Activated CD8-positive, alpha-beta memory T cell treated with anti-CD3 and anti-CD28 coated beads for 48 hours (primary cell): ENCODE data around the gene HSD17B11.
"Not testable (repeated sequence)": the region's sequence is repeated elsewhere in the genome, so short reads cannot be mapped to it uniquely, and the experiment has no call there.

Experiments
- DNase-seq, 3 experiments: peaks; one replicate each; pipeline ENCODE4 v3.0.0-alpha.2; 2020; ENCODE audit warnings: low read depth in 2 of 3, low spot score in 2 of 3

Gene HSD17B11

GRCh38 chr4:87390891-87391575 is at the start of gene HSD17B11:
HSD17B11 (minus strand) TSS chr4:87391188; CDS start chr4:87391070, 118 bp downstream.
- peak; percentile 49 to 70 (median 59) for DNase-seq

- DNase-seq: no peak
These were observed 42.4 kb upstream of the HSD17B11 start for GRCh38 chr4:87433342-87433741.

GRCh38 chr4:87430038-87430437 is 39.0 kb upstream of the HSD17B11 start:
- DNase-seq: no peak

- no peak for DNase-seq
These were observed 38.0 kb upstream of the HSD17B11 start for GRCh38 chr4:87428979-87429378.

- DNase-seq: no peak
These were observed 36.5 kb upstream of the HSD17B11 start for GRCh38 chr4:87427518-87427868.

- no peak for DNase-seq
These were observed 36.0 kb upstream of the HSD17B11 start for GRCh38 chr4:87426865-87427517.

- DNase-seq: no peak
These were observed 34.7 kb upstream of the HSD17B11 start for GRCh38 chr4:87425711-87426110.

- not testable (repeated sequence) for DNase-seq
These were observed 33.1 kb upstream of the HSD17B11 start for GRCh38 chr4:87424099-87424543.

GRCh38 chr4:87423317-87424098 is 32.5 kb upstream of the HSD17B11 start:
- DNase-seq: no peak

GRCh38 chr4:87422104-87423052 is 31.4 kb upstream of the HSD17B11 start, which contains the start of gene NUDT9:
NUDT9 (plus strand) TSS chr4:87422573; CDS start chr4:87422906, 333 bp downstream.
- DNase-seq: peak; percentile 68 to 78 (median 77)

- DNase-seq: no peak
These were observed 29.4 kb upstream of the HSD17B11 start for GRCh38 chr4:87420276-87420830.

GRCh38 chr4:87419578-87420249 is 28.7 kb upstream of the HSD17B11 start:
- no peak for DNase-seq

GRCh38 chr4:87418410-87418809 is 27.4 kb upstream of the HSD17B11 start:
- not testable (repeated sequence) for DNase-seq

- DNase-seq: no peak
These were observed 26.0 kb upstream of the HSD17B11 start for GRCh38 chr4:87416965-87417364.

- no peak for DNase-seq
These were observed 23.8 kb upstream of the HSD17B11 start for GRCh38 chr4:87414816-87415215.

- no peak for DNase-seq
These were observed 19.7 kb upstream of the HSD17B11 start for GRCh38 chr4:87410679-87411078.

- DNase-seq: no peak
These were observed 19.2 kb upstream of the HSD17B11 start for GRCh38 chr4:87410157-87410556.

- no peak for DNase-seq
These were observed 18.5 kb upstream of the HSD17B11 start for GRCh38 chr4:87409420-87409939.

- DNase-seq: not testable (repeated sequence)
These were observed 15.9 kb upstream of the HSD17B11 start for GRCh38 chr4:87406902-87407301.

GRCh38 chr4:87406462-87406861 is 15.5 kb upstream of the HSD17B11 start:
- DNase-seq: no peak
